ENCODE measurements around the gene ZBTB44.

DNA sequence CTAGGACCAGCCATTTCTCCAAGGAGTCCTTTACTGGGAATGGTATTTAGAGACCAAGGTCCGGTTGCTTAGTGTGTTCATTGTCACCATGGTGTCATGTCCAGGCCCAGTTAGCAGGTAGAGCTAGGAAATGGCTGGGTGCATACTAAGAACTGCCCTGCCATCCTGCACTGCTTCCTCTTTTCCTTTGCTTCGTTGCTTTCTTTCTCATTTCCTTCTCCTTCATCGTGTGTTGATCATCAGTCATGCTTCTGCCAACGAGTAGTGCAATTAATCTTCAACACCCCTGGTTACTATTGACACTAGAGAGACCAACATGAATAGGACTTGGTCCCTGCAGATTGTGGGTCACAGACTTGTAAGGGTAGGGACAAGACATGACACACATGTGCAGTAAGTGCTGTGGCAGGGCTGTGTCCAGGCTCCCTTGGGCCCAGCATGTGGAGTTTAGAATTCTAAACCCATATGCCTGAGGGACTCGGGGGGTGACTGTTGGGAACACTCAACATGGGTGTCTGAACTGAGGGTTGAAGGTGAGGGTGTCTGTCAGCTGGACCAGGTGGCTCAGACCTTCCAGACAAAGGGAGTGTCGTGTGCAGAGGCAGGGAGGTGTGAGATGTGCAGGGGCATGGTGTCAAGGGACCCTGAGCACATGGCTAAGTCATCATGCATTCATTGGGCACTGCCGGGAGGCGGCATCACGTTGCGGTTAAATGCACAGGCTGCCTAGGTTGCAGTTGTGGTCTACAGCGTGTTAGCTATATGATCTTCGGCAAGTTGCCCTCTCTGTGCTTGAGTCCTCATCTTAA lies 112.5 kb downstream of the ZBTB44 start:
- TF ChIP-seq, protein P1, sequence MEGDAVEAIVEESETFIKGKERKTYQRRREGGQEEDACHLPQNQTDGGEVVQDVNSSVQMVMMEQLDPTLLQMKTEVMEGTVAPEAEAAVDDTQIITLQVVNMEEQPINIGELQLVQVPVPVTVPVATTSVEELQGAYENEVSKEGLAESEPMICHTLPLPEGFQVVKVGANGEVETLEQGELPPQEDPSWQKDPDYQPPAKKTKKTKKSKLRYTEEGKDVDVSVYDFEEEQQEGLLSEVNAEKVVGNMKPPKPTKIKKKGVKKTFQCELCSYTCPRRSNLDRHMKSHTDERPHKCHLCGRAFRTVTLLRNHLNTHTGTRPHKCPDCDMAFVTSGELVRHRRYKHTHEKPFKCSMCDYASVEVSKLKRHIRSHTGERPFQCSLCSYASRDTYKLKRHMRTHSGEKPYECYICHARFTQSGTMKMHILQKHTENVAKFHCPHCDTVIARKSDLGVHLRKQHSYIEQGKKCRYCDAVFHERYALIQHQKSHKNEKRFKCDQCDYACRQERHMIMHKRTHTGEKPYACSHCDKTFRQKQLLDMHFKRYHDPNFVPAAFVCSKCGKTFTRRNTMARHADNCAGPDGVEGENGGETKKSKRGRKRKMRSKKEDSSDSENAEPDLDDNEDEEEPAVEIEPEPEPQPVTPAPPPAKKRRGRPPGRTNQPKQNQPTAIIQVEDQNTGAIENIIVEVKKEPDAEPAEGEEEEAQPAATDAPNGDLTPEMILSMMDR (IDR thresholded peaks at IDR 0.05): no peak
- TF ChIP-seq POLR2AphosphoS5 (IDR thresholded peaks at IDR 0.05): no peak
- TF ChIP-seq POLR2A (IDR thresholded peaks at IDR 0.05): no peak

Measured in sigmoid colon (tissue), 4 donors.